Loucy (cell line): Measurements from ENCODE around the gene G6PC1.
"Not testable (repeated sequence)": the region's sequence is repeated elsewhere in the genome, so short reads cannot be mapped to it uniquely, and the experiment has no call there.

ENCODE experiments used
- CTCF ChIP-seq: fragments of 200-600 bp; sonication (generic); conservative IDR thresholded peaks from 2 replicates; pipeline ENCODE4 v1.5.1; 2014; ENCODE audit warnings: mild to moderate bottlenecking, antibody characterized with exemption, low read length
- EZH2phosphoT487 ChIP-seq: fragments of 200-600 bp; IDR thresholded peaks from 2 replicates; pipeline ENCODE4 v1.6.1; 2018; ENCODE audit warnings: antibody characterized with exemption, mild to moderate bottlenecking, moderate library complexity, borderline replicate concordance

GRCh38 chr17:42885806-42886205 lies 14.8 kb upstream of the G6PC1 start:
- not testable (repeated sequence) for TF ChIP-seq EZH2phosphoT487, CTCF
